ENCODE data around the gene MAP3K5. TPM values are rescaled to one million over a fixed set of nuclear protein-coding genes. Genes with fewer than 3 reads are reported as not detected.

MAP3K5 gene
- total and polyA plus RNA-seq, 4 experiments from 2014 or later: 7.3 to 31.7 (median 28.8) TPM

DNA sequence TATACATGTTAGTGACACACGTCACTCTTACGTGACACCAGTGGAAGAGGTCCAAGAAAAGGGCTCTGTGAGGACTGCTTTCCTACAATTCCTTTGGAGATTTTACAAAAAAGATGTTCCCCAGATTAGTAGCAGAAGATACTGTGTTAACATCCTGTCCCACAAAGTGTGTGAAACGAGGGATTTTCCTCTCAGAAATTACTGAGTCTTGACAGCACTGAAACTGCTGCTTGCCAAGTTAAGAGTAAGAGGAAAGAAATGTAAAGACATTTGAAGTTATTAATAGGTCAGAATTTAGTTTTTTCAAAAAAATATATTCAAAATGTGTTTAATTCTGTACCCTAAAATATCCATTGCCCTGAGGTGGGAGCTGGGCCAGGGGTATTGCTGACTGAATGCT, 183.3 kb downstream of the MAP3K5 start:
- intact Hi-C loops (cut with micrococcal nuclease): loop anchor here (1.0 to 10.0 kb wide), 3 partner anchors 35 to 316 kb away; partner anchors contain the start of gene SLC35D3
- peaks cover 16% of the 10 kb centered on the region for H3K36me3 ChIP-seq (ENCODE audit: insufficient read depth, low read length)
- ChIA-PET CTCF (ENCODE audit: partially characterized antibody) (interaction anchor here (0.6 to 3.5 kb wide), 7 partner anchors 8 to 186 kb away, joined by 3 to 33 read pairs (median 3); partner anchors contain the start of gene MAP3K5), POLR2A (ENCODE audit: partially characterized antibody) (interaction anchor here (0.7 kb wide), 1 partner anchor 183 kb away, joined by 4 read pairs; the partner anchor contains the start of gene MAP3K5)
- H3K27ac ChIP-seq (ENCODE audit: low read depth, low read length): no peak overlapping the region
- Mint-ChIP-seq H3K4me3 (no peak overlapping the region), H3K36me3 (peaks cover 45 to 58% of the 10 kb centered on the region in 2 donors), H3K4me1 (peaks cover 8 to 24% (median 12%) of the 10 kb centered on the region in 4 donors), H3K9me3 (no peaks in the 10 kb centered on the region), H3K27me3 (no peaks in the 10 kb centered on the region), H3K27ac (peak overlapping the region in 4 of 7 donors; percentile 3 to 43 (median 28))
- no peak overlapping the region for H3K4me3 ChIP-seq (ENCODE audit: low read length in 2 of 2)
- no peak for DNase-seq
- no peaks in the 10 kb centered on the region for H3K4me1 ChIP-seq (ENCODE audit: insufficient read depth, low read length)
- H3K27me3 ChIP-seq (ENCODE audit: insufficient read depth, low read length): no peaks in the 10 kb centered on the region
- no peaks in the 10 kb centered on the region for H3K9me3 ChIP-seq (ENCODE audit: control insufficient read depth in 1 of 2, low read length in 2 of 2)

- ChIA-PET CTCF (ENCODE audit: partially characterized antibody) (interaction anchor here (0.6 to 3.2 kb wide), 7 partner anchors 11 to 186 kb away, joined by 3 to 33 read pairs (median 3); partner anchors contain the start of gene MAP3K5), POLR2A (ENCODE audit: partially characterized antibody) (interaction anchor here (0.7 kb wide), 1 partner anchor 184 kb away, joined by 4 read pairs; the partner anchor contains the start of gene MAP3K5)
- no peaks in the 10 kb centered on the region for H3K27me3 Mint-ChIP-seq
- intact Hi-C loops (cut with micrococcal nuclease): loop anchor here (1.0 to 10.0 kb wide), 3 partner anchors 36 to 317 kb away; partner anchors contain the start of gene SLC35D3
- peaks cover 46 to 55% of the 10 kb centered on the region in 2 donors for H3K36me3 Mint-ChIP-seq
- H3K4me3 Mint-ChIP-seq: no peak overlapping the region
- H3K27ac Mint-ChIP-seq: peak overlapping the region in 5 of 7 donors; percentile 3 to 55 (median 11)
- peaks cover 8 to 24% (median 12%) of the 10 kb centered on the region in 4 donors for H3K4me1 Mint-ChIP-seq
- Histone ChIP-seq H3K36me3 (ENCODE audit: insufficient read depth, low read length) (peaks cover 17% of the 10 kb centered on the region), H3K4me1 (ENCODE audit: insufficient read depth, low read length) (no peaks in the 10 kb centered on the region), H3K27me3 (ENCODE audit: insufficient read depth, low read length) (no peaks in the 10 kb centered on the region), H3K4me3 (ENCODE audit: low read length in 2 of 2) (no peak overlapping the region), H3K9me3 (ENCODE audit: control insufficient read depth in 1 of 2, low read length in 2 of 2) (no peaks in the 10 kb centered on the region), H3K27ac (ENCODE audit: low read depth, low read length) (no peak overlapping the region)
- no peaks in the 10 kb centered on the region for H3K9me3 Mint-ChIP-seq
- DNase-seq: peak; percentile 70 to 76 (median 75)
Observed at GRCh38 chr6:136607932-136608772, 184.1 kb downstream of the MAP3K5 start.

- ChIA-PET CTCF (ENCODE audit: partially characterized antibody) (interaction anchor here (0.8 to 3.2 kb wide), 5 partner anchors 9 to 184 kb away, joined by 3 to 33 read pairs (median 8); partner anchors contain the start of gene MAP3K5), POLR2A (ENCODE audit: partially characterized antibody) (no interaction called here)
- DNase-seq: no peak
- no peak overlapping the region for H3K4me3 Mint-ChIP-seq
- no peaks in the 10 kb centered on the region for H3K4me1 ChIP-seq (ENCODE audit: insufficient read depth, low read length)
- no peaks in the 10 kb centered on the region for H3K9me3 ChIP-seq (ENCODE audit: control insufficient read depth in 1 of 2, low read length in 2 of 2)
- no peaks in the 10 kb centered on the region for H3K27me3 Mint-ChIP-seq
- intact Hi-C loops (cut with micrococcal nuclease): loop anchor here (10.0 kb wide), 1 partner anchor 317 kb away; the partner anchor contains the start of gene SLC35D3
- no peak overlapping the region for H3K4me3 ChIP-seq (ENCODE audit: low read length in 2 of 2)
- no peak overlapping the region for H3K27ac ChIP-seq (ENCODE audit: low read depth, low read length)
- peaks cover 42 to 49% of the 10 kb centered on the region in 2 donors for H3K36me3 Mint-ChIP-seq
- H3K27ac Mint-ChIP-seq: peak overlapping the region in 1 of 7 donors; percentile 29
- no peaks in the 10 kb centered on the region for H3K27me3 ChIP-seq (ENCODE audit: insufficient read depth, low read length)
- H3K9me3 Mint-ChIP-seq: no peaks in the 10 kb centered on the region
- peaks cover 12% of the 10 kb centered on the region for H3K36me3 ChIP-seq (ENCODE audit: insufficient read depth, low read length)
- H3K4me1 Mint-ChIP-seq: peaks cover 8 to 24% (median 12%) of the 10 kb centered on the region in 4 donors
Observed at GRCh38 chr6:136607204-136607931, 184.9 kb downstream of the MAP3K5 start.

DNA sequence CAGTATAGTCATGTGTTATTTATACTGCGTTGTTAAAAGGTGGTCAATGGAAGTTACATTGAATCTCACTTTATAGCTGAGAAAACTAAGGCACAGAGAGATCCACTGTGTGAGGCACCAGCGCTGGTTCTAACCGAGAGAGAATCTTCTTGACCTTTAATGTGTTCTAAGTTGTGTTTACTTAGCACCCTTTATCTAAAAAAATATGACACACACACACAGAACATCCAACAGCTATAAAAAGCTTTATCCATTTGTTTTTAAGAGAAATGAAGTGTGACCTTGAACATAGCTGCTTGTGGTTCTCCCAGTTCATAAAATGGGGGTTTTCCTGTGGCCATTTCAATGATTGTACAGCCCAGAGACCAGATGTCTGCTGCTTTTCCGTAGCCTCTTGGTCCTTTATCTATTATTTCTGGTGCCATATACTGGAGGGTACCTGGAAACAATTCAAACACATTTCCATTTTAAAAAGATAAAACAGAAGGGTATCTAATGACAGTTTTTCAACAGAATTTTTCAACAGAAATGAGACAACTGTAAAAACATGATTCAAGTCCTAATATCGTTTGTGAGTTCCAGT, 187.3 kb downstream of the MAP3K5 start:
- CTCF ChIA-PET (ENCODE audit: partially characterized antibody): interaction anchor here (0.8 to 3.0 kb wide), 4 partner anchors 11 to 187 kb away, joined by 3 to 13 read pairs (median 8); partner anchors contain the start of gene MAP3K5
- H3K4me3 ChIP-seq (ENCODE audit: low read length in 2 of 2): no peak overlapping the region
- intact Hi-C loops (cut with micrococcal nuclease): loop anchor here (10.0 kb wide), 1 partner anchor 320 kb away; the partner anchor contains the start of gene SLC35D3
- Mint-ChIP-seq H3K9me3 (no peaks in the 10 kb centered on the region), H3K36me3 (peaks cover 35 to 47% of the 10 kb centered on the region in 2 donors), H3K27ac (peak overlapping the region in 1 of 7 donors; percentile 43), H3K27me3 (no peaks in the 10 kb centered on the region), H3K4me1 (peaks cover 4 to 14% (median 9%) of the 10 kb centered on the region in 4 donors), H3K4me3 (no peak overlapping the region)
- no peaks in the 10 kb centered on the region for H3K9me3 ChIP-seq (ENCODE audit: control insufficient read depth in 1 of 2, low read length in 2 of 2)
- H3K4me1 ChIP-seq (ENCODE audit: insufficient read depth, low read length): no peaks in the 10 kb centered on the region
- H3K36me3 ChIP-seq (ENCODE audit: insufficient read depth, low read length): peaks cover 16% of the 10 kb centered on the region
- H3K27ac ChIP-seq (ENCODE audit: low read depth, low read length): no peak overlapping the region
- DNase-seq: no peak
- no peaks in the 10 kb centered on the region for H3K27me3 ChIP-seq (ENCODE audit: insufficient read depth, low read length)
- POLR2A ChIA-PET (ENCODE audit: partially characterized antibody): interaction anchor here (1.1 kb wide), 1 partner anchor 187 kb away, joined by 3 read pairs; the partner anchor contains the start of gene MAP3K5

- Mint-ChIP-seq H3K4me3 (no peak overlapping the region), H3K36me3 (peaks cover 34 to 48% of the 10 kb centered on the region in 2 donors), H3K27ac (no peak overlapping the region), H3K27me3 (no peaks in the 10 kb centered on the region), H3K9me3 (no peaks in the 10 kb centered on the region), H3K4me1 (peaks cover 4 to 11% (median 8%) of the 10 kb centered on the region in 4 donors)
- peaks cover 21% of the 10 kb centered on the region for H3K36me3 ChIP-seq (ENCODE audit: insufficient read depth, low read length)
- H3K27me3 ChIP-seq (ENCODE audit: insufficient read depth, low read length): no peaks in the 10 kb centered on the region
- no peaks in the 10 kb centered on the region for H3K9me3 ChIP-seq (ENCODE audit: control insufficient read depth in 1 of 2, low read length in 2 of 2)
- ChIA-PET CTCF (ENCODE audit: partially characterized antibody) (interaction anchor here (0.7 to 3.0 kb wide), 5 partner anchors 12 to 1092 kb away, joined by 3 to 13 read pairs (median 3); partner anchors contain the start of gene MAP3K5), POLR2A (ENCODE audit: partially characterized antibody) (interaction anchor here (1.1 kb wide), 1 partner anchor 188 kb away, joined by 3 read pairs; the partner anchor contains the start of gene MAP3K5)
- intact Hi-C loops (cut with micrococcal nuclease): loop anchor here (10.0 kb wide), 1 partner anchor 320 kb away; the partner anchor contains the start of gene SLC35D3
- no peak overlapping the region for H3K4me3 ChIP-seq (ENCODE audit: low read length in 2 of 2)
- DNase-seq: no peak
- H3K27ac ChIP-seq (ENCODE audit: low read depth, low read length): no peak overlapping the region
- no peaks in the 10 kb centered on the region for H3K4me1 ChIP-seq (ENCODE audit: insufficient read depth, low read length)
Observed at GRCh38 chr6:136604328-136604825, 187.9 kb downstream of the MAP3K5 start.

- H3K36me3 ChIP-seq (ENCODE audit: insufficient read depth, low read length): peaks cover 21% of the 10 kb centered on the region
Observed at GRCh38 chr6:136600818-136601217, 191.5 kb downstream of the MAP3K5 start.

More at GRCh38 chr6:136600818-136601217, 191.5 kb downstream of the MAP3K5 start:
- no peak overlapping the region for H3K27ac ChIP-seq (ENCODE audit: low read depth, low read length)
- peaks cover 50 to 55% of the 10 kb centered on the region in 2 donors for H3K36me3 Mint-ChIP-seq
- CTCF ChIA-PET (ENCODE audit: partially characterized antibody): interaction anchor here (1.2 to 2.9 kb wide), 4 partner anchors 9 to 191 kb away, joined by 3 to 12 read pairs (median 3); partner anchors contain the start of gene MAP3K5
- H3K27ac Mint-ChIP-seq: no peak overlapping the region
- H3K4me3 ChIP-seq (ENCODE audit: low read length in 2 of 2): no peak overlapping the region
- no peaks in the 10 kb centered on the region for H3K27me3 ChIP-seq (ENCODE audit: insufficient read depth, low read length)
- no peak for DNase-seq
- no peaks in the 10 kb centered on the region for H3K9me3 Mint-ChIP-seq
- H3K4me1 Mint-ChIP-seq: peaks cover 6 to 8% (median 7%) of the 10 kb centered on the region in 4 donors
- H3K27me3 Mint-ChIP-seq: no peaks in the 10 kb centered on the region
- POLR2A ChIA-PET (ENCODE audit: partially characterized antibody): interaction anchor here (1.0 kb wide), 1 partner anchor 37 kb away, joined by 3 read pairs; no protein-coding TSS in a partner anchor
- no peak overlapping the region for H3K4me3 Mint-ChIP-seq
- no peaks in the 10 kb centered on the region for H3K9me3 ChIP-seq (ENCODE audit: control insufficient read depth in 1 of 2, low read length in 2 of 2)
- H3K4me1 ChIP-seq (ENCODE audit: insufficient read depth, low read length): no peaks in the 10 kb centered on the region
- intact Hi-C loops (cut with micrococcal nuclease): loop anchor here (10.0 kb wide), 1 partner anchor 324 kb away; the partner anchor contains the start of gene SLC35D3
